GM12878 (cell line): ENCODE results near the gene TCTN1. TPM values are rescaled to one million over a fixed set of nuclear protein-coding genes. Genes with fewer than 3 reads are reported as not detected.

Source experiments
- BACH1 ChIP-seq: fragments of 450-650 bp; IDR thresholded peaks from 2 replicates; pipeline ENCODE4 v1.6.1; 2017; ENCODE audit warnings: mild to moderate bottlenecking, borderline replicate concordance
- BHLHE40 ChIP-seq, 2 experiments: fragments of 450-650 bp in 1 of 2; IDR thresholded peaks; 2 replicates each; pipeline ENCODE4 v1.6.1; 2011 to 2017; ENCODE audit warnings: low read depth in 2 of 2, borderline replicate concordance in 1 of 2, improper control_type of control experiment in 1 of 2, low read length in 1 of 2, mild to moderate bottlenecking in 1 of 2
- CBFB ChIP-seq: IDR thresholded peaks from 2 replicates; pipeline ENCODE4 v1.6.1; 2016; ENCODE audit warnings: antibody characterized with exemption, low read depth
- CBX3 ChIP-seq: fragments of 200-600 bp; sonication (generic); IDR thresholded peaks from 2 replicates; pipeline ENCODE4 v1.6.1; 2016; ENCODE audit warnings: low read depth, borderline replicate concordance
- CHD1 ChIP-seq: IDR thresholded peaks from 2 replicates; pipeline ENCODE4 v1.6.1; 2012; ENCODE audit warnings: low read depth, low read length, improper control_type of control experiment
- E4F1 ChIP-seq: fragments of 450-650 bp; IDR thresholded peaks from 2 replicates; pipeline ENCODE4 v1.6.1; 2018; ENCODE audit warnings: borderline replicate concordance, mild to moderate bottlenecking; ENCODE audit not compliant: partially characterized antibody
- GATAD2B ChIP-seq: fragments of 450-650 bp; conservative IDR thresholded peaks from 2 replicates; pipeline ENCODE4 v1.6.1; 2017; ENCODE audit warnings: low read depth, mild to moderate bottlenecking, moderate library complexity
- IRF5 ChIP-seq: fragments of 450-650 bp; IDR thresholded peaks from 2 replicates; pipeline ENCODE4 v1.6.1; 2017; ENCODE audit warnings: borderline replicate concordance
- MEF2A ChIP-seq: IDR thresholded peaks from 2 replicates; pipeline ENCODE4 v1.6.1; 2011; ENCODE audit warnings: low read depth, mild to moderate bottlenecking, low read length, moderate library complexity; ENCODE audit not compliant: insufficient read depth
- MTA3 ChIP-seq: IDR thresholded peaks from 2 replicates; pipeline ENCODE4 v1.6.1; 2012; ENCODE audit warnings: low read length, inconsistent platforms, borderline replicate concordance
- NFXL1 ChIP-seq: fragments of 450-650 bp; IDR thresholded peaks from 2 replicates; pipeline ENCODE4 v1.6.1; 2017; ENCODE audit warnings: antibody characterized with exemption, mild to moderate bottlenecking, borderline replicate concordance
- PAX5 ChIP-seq: IDR thresholded peaks from 2 replicates; pipeline ENCODE4 v1.6.1; 2011; ENCODE audit warnings: low read depth, low read length, borderline replicate concordance
- RFX5 ChIP-seq: IDR thresholded peaks from 2 replicates; pipeline ENCODE4 v1.6.1; 2011; ENCODE audit warnings: low read depth, low read length, improper control_type of control experiment
- SRF ChIP-seq, 2 experiments: IDR thresholded peaks; 2 replicates each; pipeline ENCODE4 v1.6.1; 2011; ENCODE audit warnings: low read depth in 2 of 2, low read length in 2 of 2, mild to moderate bottlenecking in 1 of 2, moderate library complexity in 1 of 2
- ZNF217 ChIP-seq: fragments of 450-650 bp; IDR thresholded peaks from 2 replicates; pipeline ENCODE4 v1.6.1; 2017; ENCODE audit warnings: antibody characterized with exemption, mild to moderate bottlenecking
- ZNF274 ChIP-seq: IDR thresholded peaks from one replicate; pipeline ENCODE4 v1.8.0; 2011; ENCODE audit not compliant: insufficient read length, insufficient read depth
- ZZZ3 ChIP-seq: IDR thresholded peaks from 2 replicates; pipeline ENCODE4 v1.6.1; 2011; ENCODE audit warnings: low read depth; ENCODE audit not compliant: control insufficient read depth, insufficient read length
- polyA plus RNA-seq, 11 experiments: library from polyadenylated mRNA; depleted of rRNA in 4 of 11; unstranded in 6 of 11; stranded (reverse) in 5 of 11; fragments of >200 nt; fragmentation: Nextera tagmentation in 4 of 11; fragmentation: Illumina TruSeq in 1 of 11; extraction: Ambion mirVana in 4 of 11; extraction: Trizol in 1 of 11; gene quantifications; 1 replicate in 1 of 11; 2 replicates in 10 of 11; pipeline versions ENCODE4 v1.2.1 to v1.2.3, GENCODE V29; 2011 to 2016; ENCODE audit warnings: inconsistent platforms in 2 of 11, missing spikeins in 2 of 11, low read depth in 1 of 11
- total RNA-seq, 4 experiments: library from RNA; depleted of rRNA in 3 of 4; stranded (reverse); fragments of >200 nt in 3 of 4; fragmentation: Illumina TruSeq in 1 of 4; extraction: Trizol in 1 of 4; gene quantifications; 2 replicates each; pipeline versions ENCODE4 v1.2.1 to v1.2.3, GENCODE V29; 2013 to 2021
- TF ChIP-seq, protein P1 (sequence below): fragments of 450-650 bp; IDR thresholded peaks from 2 replicates; pipeline ENCODE4 v1.6.1; 2016; ENCODE audit warnings: mild to moderate bottlenecking
- TF ChIP-seq, protein P2 (sequence below): fragments of 450-650 bp; formaldehyde crosslinking; IDR thresholded peaks from 2 replicates; pipeline ENCODE4 v1.5.0; 2022; ENCODE audit warnings: mild to moderate bottlenecking, missing genetic modification characterization
- TF ChIP-seq, protein P3 (sequence below): IDR thresholded peaks from 2 replicates; pipeline ENCODE4 v1.6.1; 2011; ENCODE audit warnings: low read depth, low read length, improper control_type of control experiment, borderline replicate concordance

The TCTN1 gene
- total and polyA plus RNA-seq, 10 of the 15 experiments (the other 5 are each of a cell fraction or from before 2014, with no cell fraction given) = 8.8 to 23.5 (median 15.3) TPM

- no peak for TF ChIP-seq PAX5
- no peak for TF ChIP-seq SRF (IDR thresholded peaks at IDR 0.05; ENCODE audit: low read depth in 2 of 2, low read length in 2 of 2)
- TF ChIP-seq BACH1 = peak; percentile 55; the same call in 1 of the 2 replicates
- TF ChIP-seq ZZZ3 = no peak
- TF ChIP-seq CBFB = no peak
- TF ChIP-seq ZNF217 = no peak
- TF ChIP-seq, protein P1, sequence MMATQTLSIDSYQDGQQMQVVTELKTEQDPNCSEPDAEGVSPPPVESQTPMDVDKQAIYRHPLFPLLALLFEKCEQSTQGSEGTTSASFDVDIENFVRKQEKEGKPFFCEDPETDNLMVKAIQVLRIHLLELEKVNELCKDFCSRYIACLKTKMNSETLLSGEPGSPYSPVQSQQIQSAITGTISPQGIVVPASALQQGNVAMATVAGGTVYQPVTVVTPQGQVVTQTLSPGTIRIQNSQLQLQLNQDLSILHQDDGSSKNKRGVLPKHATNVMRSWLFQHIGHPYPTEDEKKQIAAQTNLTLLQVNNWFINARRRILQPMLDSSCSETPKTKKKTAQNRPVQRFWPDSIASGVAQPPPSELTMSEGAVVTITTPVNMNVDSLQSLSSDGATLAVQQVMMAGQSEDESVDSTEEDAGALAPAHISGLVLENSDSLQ = peak; percentile 75
- TF ChIP-seq, protein P2, sequence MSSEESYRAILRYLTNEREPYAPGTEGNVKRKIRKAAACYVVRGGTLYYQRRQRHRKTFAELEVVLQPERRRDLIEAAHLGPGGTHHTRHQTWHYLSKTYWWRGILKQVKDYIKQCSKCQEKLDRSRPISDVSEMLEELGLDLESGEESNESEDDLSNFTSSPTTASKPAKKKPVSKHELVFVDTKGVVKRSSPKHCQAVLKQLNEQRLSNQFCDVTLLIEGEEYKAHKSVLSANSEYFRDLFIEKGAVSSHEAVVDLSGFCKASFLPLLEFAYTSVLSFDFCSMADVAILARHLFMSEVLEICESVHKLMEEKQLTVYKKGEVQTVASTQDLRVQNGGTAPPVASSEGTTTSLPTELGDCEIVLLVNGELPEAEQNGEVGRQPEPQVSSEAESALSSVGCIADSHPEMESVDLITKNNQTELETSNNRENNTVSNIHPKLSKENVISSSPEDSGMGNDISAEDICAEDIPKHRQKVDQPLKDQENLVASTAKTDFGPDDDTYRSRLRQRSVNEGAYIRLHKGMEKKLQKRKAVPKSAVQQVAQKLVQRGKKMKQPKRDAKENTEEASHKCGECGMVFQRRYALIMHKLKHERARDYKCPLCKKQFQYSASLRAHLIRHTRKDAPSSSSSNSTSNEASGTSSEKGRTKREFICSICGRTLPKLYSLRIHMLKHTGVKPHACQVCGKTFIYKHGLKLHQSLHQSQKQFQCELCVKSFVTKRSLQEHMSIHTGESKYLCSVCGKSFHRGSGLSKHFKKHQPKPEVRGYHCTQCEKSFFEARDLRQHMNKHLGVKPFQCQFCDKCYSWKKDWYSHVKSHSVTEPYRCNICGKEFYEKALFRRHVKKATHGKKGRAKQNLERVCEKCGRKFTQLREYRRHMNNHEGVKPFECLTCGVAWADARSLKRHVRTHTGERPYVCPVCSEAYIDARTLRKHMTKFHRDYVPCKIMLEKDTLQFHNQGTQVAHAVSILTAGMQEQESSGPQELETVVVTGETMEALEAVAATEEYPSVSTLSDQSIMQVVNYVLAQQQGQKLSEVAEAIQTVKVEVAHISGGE (CRISPR knock-in tag) = peak; percentile 70
- no peak for TF ChIP-seq NFXL1
- TF ChIP-seq CBX3 = no peak
- TF ChIP-seq BHLHE40 (IDR thresholded peaks at IDR 0.05; ENCODE audit: borderline replicate concordance in 1 of 2, low read depth in 2 of 2, low read length in 1 of 2) = peak; percentile 76 to 91; a peak in 3 of 4 replicates
- no peak for TF ChIP-seq E4F1
- no peak for TF ChIP-seq GATAD2B
- TF ChIP-seq CHD1 = no peak
- no peak for TF ChIP-seq RFX5
- 0 out of 2 replicates have a peak, but pooled peaks have one; percentile 27 for TF ChIP-seq MEF2A
- no peak for TF ChIP-seq ZNF274
- TF ChIP-seq, protein P3, sequence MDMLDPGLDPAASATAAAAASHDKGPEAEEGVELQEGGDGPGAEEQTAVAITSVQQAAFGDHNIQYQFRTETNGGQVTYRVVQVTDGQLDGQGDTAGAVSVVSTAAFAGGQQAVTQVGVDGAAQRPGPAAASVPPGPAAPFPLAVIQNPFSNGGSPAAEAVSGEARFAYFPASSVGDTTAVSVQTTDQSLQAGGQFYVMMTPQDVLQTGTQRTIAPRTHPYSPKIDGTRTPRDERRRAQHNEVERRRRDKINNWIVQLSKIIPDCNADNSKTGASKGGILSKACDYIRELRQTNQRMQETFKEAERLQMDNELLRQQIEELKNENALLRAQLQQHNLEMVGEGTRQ = peak; percentile 93
- no peak for TF ChIP-seq MTA3
- TF ChIP-seq IRF5 = no peak
Observed at GRCh38 chr12:110590806-110591326, 23.1 kb upstream of the TCTN1 start (continued).
